ENCODE measurements around the gene MEG3.

Gene MEG3

GRCh38 chr14:100784523-100785337, 41.2 kb upstream of the MEG3 start:
- DNase-seq (ENCODE audit: insufficient read length, low spot score) (no peak), FAIRE-seq (no peak)

GRCh38 chr14:100785338-100785615, 40.6 kb upstream of the MEG3 start:
- no peak for TF ChIP-seq CTCF (IDR thresholded peaks at IDR 0.05; ENCODE audit: insufficient read depth, missing control alignments)
- no peak for FAIRE-seq
- no peak for DNase-seq (ENCODE audit: insufficient read length, low spot score)

More at GRCh38 chr14:100784523-100785337, 41.2 kb upstream of the MEG3 start:
- no peak for TF ChIP-seq CTCF (IDR thresholded peaks at IDR 0.05; ENCODE audit: insufficient read depth, missing control alignments)

- no peak for FAIRE-seq
- no peak for DNase-seq (ENCODE audit: insufficient read length, low spot score)
- TF ChIP-seq CTCF (IDR thresholded peaks at IDR 0.05; ENCODE audit: insufficient read depth, missing control alignments): no peak
Observed at GRCh38 chr14:100785626-100786025, 40.3 kb upstream of the MEG3 start.

GRCh38 chr14:100786131-100786530, 39.8 kb upstream of the MEG3 start:
- DNase-seq (ENCODE audit: insufficient read length, low spot score): no peak
- no peak for FAIRE-seq
- TF ChIP-seq CTCF (IDR thresholded peaks at IDR 0.05; ENCODE audit: insufficient read depth, missing control alignments): no peak

- no peak for TF ChIP-seq CTCF (IDR thresholded peaks at IDR 0.05; ENCODE audit: insufficient read depth, missing control alignments)
- FAIRE-seq (no peak), DNase-seq (ENCODE audit: insufficient read length, low spot score) (no peak)
Observed at GRCh38 chr14:100786576-100787219, 39.2 kb upstream of the MEG3 start.

- no peak for TF ChIP-seq CTCF (IDR thresholded peaks at IDR 0.05; ENCODE audit: insufficient read depth, missing control alignments)
- DNase-seq (ENCODE audit: insufficient read length, low spot score) (no peak), FAIRE-seq (no peak)
Observed at GRCh38 chr14:100787659-100788058, 38.3 kb upstream of the MEG3 start.

GRCh38 chr14:100788517-100788916, 37.4 kb upstream of the MEG3 start:
- DNase-seq (ENCODE audit: insufficient read length, low spot score): no peak
- TF ChIP-seq CTCF (IDR thresholded peaks at IDR 0.05; ENCODE audit: insufficient read depth, missing control alignments): no peak
- no peak for FAIRE-seq

Measured in D721Med (cell line).